HG03103 (cell line): Measurements from ENCODE around the gene DLG5.

Experiments used
- ATAC-seq: cut with Tn5 transposase; IDR thresholded peaks from one replicate; pipeline ENCODE4 v1.9.1; 2021; ENCODE audit warnings: low read depth; ENCODE audit not compliant: unreplicated experiment

The DLG5 gene

GRCh38 chr10:77955136-77955535, 28.6 kb upstream of the DLG5 start:
- no peak for ATAC-seq

- ATAC-seq, result no peak
Observed at GRCh38 chr10:77949167-77949566, 22.6 kb upstream of the DLG5 start.

GRCh38 chr10:77946084-77946483, 19.5 kb upstream of the DLG5 start:
- ATAC-seq, result no peak

GRCh38 chr10:77944519-77944918, 18.0 kb upstream of the DLG5 start:
- no peak for ATAC-seq

GRCh38 chr10:77943121-77943901, 16.8 kb upstream of the DLG5 start:
- ATAC-seq, result no peak

GRCh38 chr10:77941790-77942189, 15.2 kb upstream of the DLG5 start:
- ATAC-seq, result no peak

- ATAC-seq, result no peak
Observed at GRCh38 chr10:77940627-77941026, 14.1 kb upstream of the DLG5 start.

GRCh38 chr10:77940225-77940624, 13.7 kb upstream of the DLG5 start:
- ATAC-seq, result no peak

- no peak for ATAC-seq
Observed at GRCh38 chr10:77939561-77940001, 13.0 kb upstream of the DLG5 start.

GRCh38 chr10:77936697-77937567, 10.4 kb upstream of the DLG5 start:
- no peak for ATAC-seq

- no peak for ATAC-seq
Observed at GRCh38 chr10:77932016-77932715, 5.6 kb upstream of the DLG5 start.

- ATAC-seq, result no peak
Observed at GRCh38 chr10:77927402-77928246, 1.1 kb upstream of the DLG5 start.

GRCh38 chr10:77925795-77926565, 575 bp downstream of the DLG5 start:
- peak; percentile 43 for ATAC-seq

GRCh38 chr10:77925410-77925794, 1.2 kb downstream of the DLG5 start:
- ATAC-seq, result no peak

GRCh38 chr10:77922566-77923179, 3.9 kb downstream of the DLG5 start:
- no peak for ATAC-seq

- ATAC-seq, result no peak
Observed at GRCh38 chr10:77922055-77922454, 4.5 kb downstream of the DLG5 start.

GRCh38 chr10:77921395-77921794, 5.2 kb downstream of the DLG5 start:
- no peak for ATAC-seq

- no peak for ATAC-seq
Observed at GRCh38 chr10:77920495-77920894, 6.1 kb downstream of the DLG5 start.

- ATAC-seq, result no peak
Observed at GRCh38 chr10:77919713-77920108, 6.8 kb downstream of the DLG5 start.
